Gastroesophageal sphincter (tissue), 4 donors: ENCODE data around the gene CRKL. TPM values are rescaled to one million over a fixed set of nuclear protein-coding genes. Genes with fewer than 3 reads are reported as not detected.

Experiments used
- ATAC-seq: fragments of 150-250 bp; one replicate; pipeline ENCODE4 v1.9.1; 2016; ENCODE audit warnings: mild to moderate bottlenecking, moderate library complexity
- H3K27ac ChIP-seq, 4 donors: fragments of 200-600 bp; sonication (generic) in 3 of 4; 1 replicate in 3 of 4; 2 replicates in 1 of 4; pipeline ENCODE4 v1.5.1; 2016 to 2019
- H3K27me3 ChIP-seq: fragments of 200-600 bp; sonication (generic); one replicate; pipeline ENCODE4 v1.5.1; 2019
- H3K36me3 ChIP-seq, 2 donors: fragments of 200-600 bp; sonication (generic); one replicate each; pipeline ENCODE4 v1.5.1; 2019; ENCODE audit warnings: control low read depth in 1 of 2
- H3K4me1 ChIP-seq, 3 donors: fragments of 200-600 bp; sonication (generic); 1 replicate in 2 of 3; 2 replicates in 1 of 3; pipeline ENCODE4 v1.5.1; 2016 to 2019; ENCODE audit warnings: control low read depth in 2 of 3
- H3K4me3 ChIP-seq, 2 donors: fragments of 200-600 bp; sonication (generic); one replicate each; pipeline ENCODE4 v1.5.1; 2019; ENCODE audit warnings: mild to moderate bottlenecking in 1 of 2, moderate library complexity in 1 of 2
- H3K9me3 ChIP-seq, 3 donors: fragments of 200-600 bp; sonication (generic); one replicate each; pipeline ENCODE4 v1.5.1; 2017 to 2019; ENCODE audit warnings: control low read depth in 2 of 3
- EP300 ChIP-seq: sonication (generic); formaldehyde crosslinking; IDR thresholded peaks from one replicate; pipeline ENCODE4 v1.6.1; 2017; ENCODE audit warnings: antibody characterized with exemption, mild to moderate bottlenecking
- POLR2A ChIP-seq, 2 donors: fragments of 450-650 bp; IDR thresholded peaks; one replicate each; pipeline ENCODE4 v1.6.1; 2017; ENCODE audit warnings: antibody characterized with exemption in 2 of 2, mild to moderate bottlenecking in 2 of 2, moderate library complexity in 1 of 2
- POLR2AphosphoS5 ChIP-seq: sonication (generic); formaldehyde crosslinking; IDR thresholded peaks from one replicate; pipeline ENCODE4 v1.6.1; 2017; ENCODE audit warnings: antibody characterized with exemption
- WGBS, 2 donors: methylation state at CpG; one replicate each; pipeline ENCODE4 v1.1.5; 2018; ENCODE audit warnings: low coverage in 1 of 2; 5-methylcytosine and 5-hydroxymethylcytosine counted together
- total RNA-seq, 4 donors: library from RNA; depleted of rRNA; stranded (reverse); fragments of >200 nt; gene quantifications; one replicate each; pipeline ENCODE4 v1.1.0, GENCODE V29; 2016
- TF ChIP-seq, protein P1 (sequence below), 4 experiments: fragments of 200-600 bp in 2 of 4; fragments of 450-650 bp in 2 of 4; sonication (generic) in 1 of 4; IDR thresholded peaks; one replicate each; pipeline ENCODE4 v1.5.1; 2017 to 2019; ENCODE audit warnings: antibody characterized with exemption in 4 of 4, mild to moderate bottlenecking in 2 of 4, moderate library complexity in 2 of 4

Gene CRKL
- total RNA-seq, 4 donors from 2014 or later = 42.5 to 55.8 (median 46.0) TPM

DNA sequence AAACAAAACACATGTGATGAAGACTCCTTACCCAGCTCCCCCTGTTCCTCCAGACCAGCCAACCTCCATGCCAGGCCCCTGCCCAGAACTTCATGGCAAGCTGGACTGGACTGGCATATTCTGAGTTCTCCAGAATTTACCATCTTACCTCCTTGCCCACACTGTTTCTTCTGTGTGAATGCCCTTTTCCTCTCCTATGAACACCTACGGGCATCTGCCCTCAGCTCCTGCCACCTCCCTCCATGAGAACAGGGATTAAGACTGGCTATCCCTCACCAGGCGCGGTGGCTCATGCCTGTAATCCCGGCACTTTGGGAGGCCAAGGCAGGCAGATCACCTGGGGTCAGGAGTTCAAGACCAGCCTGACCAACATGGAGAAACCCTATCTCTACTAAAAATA is 43.4 kb downstream of the CRKL start:
- Histone ChIP-seq H3K27ac (no peak overlapping the region), H3K36me3 (no peaks in the 10 kb centered on the region), H3K9me3 (no peaks in the 10 kb centered on the region), H3K4me3 (no peak overlapping the region), H3K4me1 (peaks cover 0 to 40% (median 9%) of the 10 kb centered on the region in 3 donors), H3K27me3 (peaks cover 30% of the 10 kb centered on the region)
- 67 to 85% methylated on average over 1 to 3 of the region's 4 CpGs for WGBS, 2 donors
- ATAC-seq = no peak
- TF ChIP-seq EP300 = no peak

DNA sequence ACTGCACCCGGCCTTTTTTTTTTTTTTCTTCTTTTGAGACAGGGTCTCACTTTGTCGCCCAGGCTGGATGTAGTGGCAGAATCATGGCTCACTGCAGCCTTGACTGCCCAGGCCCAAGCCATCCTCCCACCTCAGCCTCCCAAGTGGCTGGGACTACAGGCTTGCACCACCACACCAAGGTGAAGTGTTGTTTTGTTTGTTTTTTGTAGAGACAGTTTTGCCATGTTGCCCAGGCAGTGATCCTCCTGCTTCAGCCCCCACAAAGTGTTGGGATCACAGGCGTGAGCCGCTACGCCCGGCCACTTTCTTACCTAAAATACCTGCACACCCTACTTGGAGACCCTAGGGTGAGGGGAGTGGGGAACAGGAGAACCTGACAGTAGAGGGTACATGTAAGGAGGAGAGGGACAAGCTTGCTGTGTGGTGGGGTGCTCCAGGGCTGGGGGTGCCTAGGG is 45.3 kb downstream of the CRKL start:
- Histone ChIP-seq H3K4me3 (no peak overlapping the region), H3K9me3 (no peaks in the 10 kb centered on the region), H3K36me3 (no peaks in the 10 kb centered on the region), H3K27me3 (peaks cover 30% of the 10 kb centered on the region), H3K4me1 (peaks cover 0 to 28% (median 3%) of the 10 kb centered on the region in 3 donors), H3K27ac (no peak overlapping the region)
- no peak for ATAC-seq
- no CpG with 5 or more reads among the region's 6 CpGs for WGBS, 2 donors
- TF ChIP-seq, protein P1, sequence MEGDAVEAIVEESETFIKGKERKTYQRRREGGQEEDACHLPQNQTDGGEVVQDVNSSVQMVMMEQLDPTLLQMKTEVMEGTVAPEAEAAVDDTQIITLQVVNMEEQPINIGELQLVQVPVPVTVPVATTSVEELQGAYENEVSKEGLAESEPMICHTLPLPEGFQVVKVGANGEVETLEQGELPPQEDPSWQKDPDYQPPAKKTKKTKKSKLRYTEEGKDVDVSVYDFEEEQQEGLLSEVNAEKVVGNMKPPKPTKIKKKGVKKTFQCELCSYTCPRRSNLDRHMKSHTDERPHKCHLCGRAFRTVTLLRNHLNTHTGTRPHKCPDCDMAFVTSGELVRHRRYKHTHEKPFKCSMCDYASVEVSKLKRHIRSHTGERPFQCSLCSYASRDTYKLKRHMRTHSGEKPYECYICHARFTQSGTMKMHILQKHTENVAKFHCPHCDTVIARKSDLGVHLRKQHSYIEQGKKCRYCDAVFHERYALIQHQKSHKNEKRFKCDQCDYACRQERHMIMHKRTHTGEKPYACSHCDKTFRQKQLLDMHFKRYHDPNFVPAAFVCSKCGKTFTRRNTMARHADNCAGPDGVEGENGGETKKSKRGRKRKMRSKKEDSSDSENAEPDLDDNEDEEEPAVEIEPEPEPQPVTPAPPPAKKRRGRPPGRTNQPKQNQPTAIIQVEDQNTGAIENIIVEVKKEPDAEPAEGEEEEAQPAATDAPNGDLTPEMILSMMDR (IDR thresholded peaks at IDR 0.05) = no peak
- TF ChIP-seq POLR2AphosphoS5 (no peak), EP300 (no peak), POLR2A (IDR thresholded peaks at IDR 0.05) (no peak)

DNA sequence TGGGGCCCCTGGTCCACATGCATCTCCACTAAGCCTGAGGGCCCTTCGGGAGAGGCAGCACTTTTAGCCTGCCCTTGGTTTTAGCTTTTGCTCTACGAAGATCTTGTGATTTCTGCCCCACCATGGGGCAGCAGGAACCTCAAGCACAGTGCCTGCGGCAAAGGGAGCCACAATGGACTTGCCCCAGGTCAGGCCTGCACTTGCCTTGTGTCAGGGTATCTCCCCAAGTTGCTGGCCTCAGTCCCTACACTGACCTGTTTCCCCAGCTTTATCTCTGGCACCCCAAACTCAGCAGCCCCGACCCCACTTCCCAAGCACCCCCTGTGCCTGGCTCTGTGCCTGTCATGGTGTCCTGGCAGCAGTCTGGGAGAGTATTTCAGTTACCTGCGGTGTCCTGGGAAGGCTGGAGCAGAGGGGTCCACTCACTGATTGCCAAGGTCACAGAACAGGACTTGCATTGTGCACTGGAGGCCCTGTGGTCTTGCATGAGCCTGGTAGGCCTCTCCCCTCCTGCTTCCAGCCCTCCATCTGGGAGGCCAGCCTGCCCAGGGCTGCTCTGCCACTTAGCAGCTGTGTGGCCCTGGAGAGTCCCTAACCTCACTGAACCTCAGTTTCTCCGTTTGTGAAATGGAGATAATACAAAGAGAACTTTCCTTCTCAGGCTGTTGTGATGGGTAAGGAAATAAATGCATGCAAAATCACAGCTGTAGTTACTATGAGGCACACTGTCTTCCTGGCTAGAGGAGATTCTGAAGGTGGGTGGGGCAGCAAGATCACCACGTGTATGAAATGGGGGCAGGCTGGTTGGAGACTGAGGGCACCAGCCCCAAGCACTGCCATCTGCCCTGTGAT is 46.2 kb downstream of the CRKL start:
- H3K27ac ChIP-seq = no peak overlapping the region
- no peak overlapping the region for H3K4me3 ChIP-seq
- no peaks in the 10 kb centered on the region for H3K36me3 ChIP-seq
- no peaks in the 10 kb centered on the region for H3K9me3 ChIP-seq
- no peak for ATAC-seq
- no peak for TF ChIP-seq EP300
- no peak for TF ChIP-seq POLR2A (IDR thresholded peaks at IDR 0.05)
- TF ChIP-seq, protein P1 (IDR thresholded peaks at IDR 0.05) = no peak
- no peak for TF ChIP-seq POLR2AphosphoS5
- 70 to 92% methylated on average over 2 of the region's 7 CpGs for WGBS, 2 donors
- peaks cover 0 to 23% (median 3%) of the 10 kb centered on the region in 3 donors for H3K4me1 ChIP-seq
- H3K27me3 ChIP-seq = peaks cover 30% of the 10 kb centered on the region

DNA sequence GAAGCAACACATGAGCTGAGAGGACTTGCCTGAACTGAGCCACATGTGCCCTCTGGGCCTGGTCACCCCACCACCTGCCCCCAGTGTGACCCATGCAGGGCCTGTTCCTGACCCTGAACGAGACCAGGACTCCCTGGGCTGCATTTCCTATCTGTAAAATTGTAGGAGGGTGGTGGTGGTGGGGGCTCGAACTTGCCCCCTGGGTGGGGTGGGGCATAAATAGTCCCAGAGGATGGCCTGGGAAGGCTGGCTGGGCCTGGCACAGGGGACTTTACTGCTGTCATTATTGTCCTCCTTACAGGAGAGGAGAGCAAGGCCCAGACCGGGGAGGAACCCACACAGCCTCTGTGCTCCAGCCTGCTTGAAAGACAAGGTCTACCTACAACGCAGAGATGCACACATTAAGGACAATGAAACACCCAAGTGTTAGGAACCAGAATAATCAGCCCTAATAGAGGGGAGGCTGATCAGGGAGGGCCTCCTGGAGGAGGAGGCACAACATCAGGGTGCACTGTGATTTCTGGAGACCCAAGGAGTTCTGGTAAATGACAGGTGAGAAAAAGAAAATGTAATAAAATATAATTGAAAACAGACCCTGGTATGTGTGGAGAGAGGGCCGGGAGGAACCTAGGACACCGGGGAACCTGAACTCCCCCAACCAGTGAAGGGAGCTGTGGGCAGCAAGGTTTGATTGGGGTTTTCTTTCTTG is 47.0 kb downstream of the CRKL start:
- H3K4me3 ChIP-seq = peak overlapping the region in 1 of 2 donors; percentile 54
- H3K27me3 ChIP-seq = peaks cover 30% of the 10 kb centered on the region
- peaks cover 0 to 20% (median 3%) of the 10 kb centered on the region in 3 donors for H3K4me1 ChIP-seq
- ATAC-seq = no peak
- H3K27ac ChIP-seq = peak overlapping the region in 1 of 4 donors; percentile 32
- TF ChIP-seq POLR2A (IDR thresholded peaks at IDR 0.05) = no peak
- TF ChIP-seq, protein P1 (IDR thresholded peaks at IDR 0.05) = no peak
- no peak for TF ChIP-seq POLR2AphosphoS5
- WGBS, 2 donors = 14 to 45% methylated on average over 2 to 4 of the region's 6 CpGs
- H3K36me3 ChIP-seq = no peaks in the 10 kb centered on the region
- H3K9me3 ChIP-seq = no peaks in the 10 kb centered on the region

DNA sequence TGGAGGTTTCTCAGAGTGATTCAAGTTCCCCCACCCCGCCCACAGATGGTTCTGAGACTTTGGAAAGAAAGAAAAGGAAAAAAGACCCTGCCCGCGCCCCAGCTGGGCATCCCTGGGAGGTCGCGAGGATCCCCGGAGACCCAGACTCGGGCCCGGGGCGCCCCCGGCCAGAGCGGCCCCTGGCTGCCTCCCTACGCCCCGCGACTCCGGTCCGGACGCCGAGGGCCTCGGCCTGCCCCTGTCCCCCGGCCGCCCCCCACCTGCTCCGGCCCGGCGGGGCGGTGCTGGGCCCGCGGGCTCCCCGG is 47.5 kb downstream of the CRKL start:
- Histone ChIP-seq H3K36me3 (no peaks in the 10 kb centered on the region), H3K27ac (peak overlapping the region in 1 of 4 donors; percentile 32), H3K9me3 (no peaks in the 10 kb centered on the region), H3K4me3 (peak overlapping the region; percentile 11 to 54), H3K4me1 (peaks cover 0 to 20% (median 3%) of the 10 kb centered on the region in 3 donors), H3K27me3 (peaks cover 30% of the 10 kb centered on the region)
- no peak for TF ChIP-seq POLR2AphosphoS5
- no peak for ATAC-seq
- WGBS, 2 donors = 1% methylated on average over 12 of the region's 28 CpGs; no CpG with 5 or more reads in 1 of the 2 donors
